Activated naive CD4-positive, alpha-beta T cell treated with anti-CD3 and anti-CD28 coated beads for 36 hours (primary cell): ENCODE data around the gene TMEM273. TPM values are rescaled to one million over a fixed set of nuclear protein-coding genes. Genes with fewer than 3 reads are reported as not detected.

Source experiments
- CTCF ChIA-PET: fragments of 350-600 bp; sonication (Branson Sonifier 250); formaldehyde crosslinking; loops from one replicate; lab custom pipeline; 2021; ENCODE audit warnings: antibody characterized with exemption; lab: Charles Lee
- DNase-seq: peaks from one replicate; pipeline ENCODE4 v3.0.0-alpha.2; 2020
- H3K27ac Mint-ChIP-seq: one replicate; pipeline ENCODE4 v1.8.0; 2021; ENCODE audit warnings: mild to moderate bottlenecking, mixed read lengths
- H3K27me3 Mint-ChIP-seq: one replicate; pipeline ENCODE4 v1.8.0; 2021; ENCODE audit warnings: low read depth, mixed read lengths
- H3K36me3 Mint-ChIP-seq: one replicate; pipeline ENCODE4 v1.8.0; 2021; ENCODE audit warnings: low read depth, mixed read lengths
- H3K4me1 Mint-ChIP-seq: one replicate; pipeline ENCODE4 v1.8.0; 2021; ENCODE audit warnings: low read depth, mixed read lengths
- H3K4me3 Mint-ChIP-seq: one replicate; pipeline ENCODE4 v1.8.0; 2021; ENCODE audit warnings: mild to moderate bottlenecking, moderate library complexity, mixed read lengths
- H3K9me3 Mint-ChIP-seq: one replicate; pipeline ENCODE4 v1.8.0; 2021; ENCODE audit warnings: mixed read lengths
- intact Hi-C: fragments of 100-400 bp; cut with micrococcal nuclease; formaldehyde crosslinking; loops from one replicate; pipeline ENCODE4 v1.15.1; 2023
- total RNA-seq, 2 experiments: library from RNA; stranded (reverse); gene quantifications; one replicate each; pipeline ENCODE4 v1.2.3, GENCODE V29; 2021

Gene TMEM273
- total RNA-seq, 2 experiments from 2014 or later, result 0.48 to 0.72 TPM

DNA sequence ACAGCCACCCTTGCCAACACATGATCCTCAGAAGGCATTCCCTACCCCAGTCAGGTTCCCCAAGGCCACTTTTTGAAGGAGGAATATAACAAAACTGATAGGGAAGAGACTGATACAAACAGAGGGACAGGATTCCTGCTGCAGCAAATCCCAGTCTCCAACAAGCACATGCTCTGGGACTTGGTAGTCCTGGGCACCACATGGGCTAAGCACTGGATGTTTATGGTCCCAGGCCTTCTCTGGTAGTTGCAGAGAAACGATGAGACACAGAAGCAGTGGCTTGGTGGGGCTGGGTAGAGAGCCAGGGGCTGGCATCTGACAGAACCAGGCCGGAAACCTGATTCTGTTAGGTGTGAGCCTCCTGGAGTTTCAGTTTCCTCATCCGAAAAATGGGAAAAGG lies 76.1 kb downstream of the TMEM273 start:
- H3K27ac Mint-ChIP-seq, result no peak overlapping the region
- DNase-seq, result no peak
- intact Hi-C loops, result no loop called here
- H3K9me3 Mint-ChIP-seq, result no peaks in the 10 kb centered on the region
- no peaks in the 10 kb centered on the region for H3K36me3 Mint-ChIP-seq
- no peak overlapping the region for H3K4me3 Mint-ChIP-seq
- H3K27me3 Mint-ChIP-seq, result peaks cover 17% of the 10 kb centered on the region
- peaks cover 4% of the 10 kb centered on the region for H3K4me1 Mint-ChIP-seq
- CTCF ChIA-PET, result no interaction called here

DNA sequence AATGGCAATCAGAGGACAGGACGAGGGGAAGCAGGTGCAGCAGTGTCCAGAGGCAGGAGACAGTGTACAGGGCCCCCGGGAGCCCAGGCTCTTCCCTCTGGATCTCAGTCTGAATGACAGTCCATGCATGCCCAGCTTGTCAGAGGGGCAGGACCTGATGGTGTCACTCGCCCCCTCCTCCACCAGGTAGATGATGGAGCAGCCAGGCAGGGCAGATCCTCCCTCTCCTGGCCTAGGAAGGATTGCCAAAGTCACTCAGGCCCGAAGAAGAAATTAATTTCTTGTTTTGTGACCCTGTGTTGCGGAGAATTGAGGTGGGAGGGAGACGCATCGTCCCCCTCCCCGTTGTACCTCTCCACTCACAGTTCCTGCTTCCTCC lies 76.9 kb downstream of the TMEM273 start:
- Mint-ChIP-seq H3K27me3 (peaks cover 17% of the 10 kb centered on the region), H3K4me3 (no peak overlapping the region), H3K4me1 (peaks cover 4% of the 10 kb centered on the region), H3K27ac (no peak overlapping the region), H3K36me3 (no peaks in the 10 kb centered on the region), H3K9me3 (no peaks in the 10 kb centered on the region)
- CTCF ChIA-PET, result no interaction called here
- intact Hi-C loops, result no loop called here
- DNase-seq, result no peak

DNA sequence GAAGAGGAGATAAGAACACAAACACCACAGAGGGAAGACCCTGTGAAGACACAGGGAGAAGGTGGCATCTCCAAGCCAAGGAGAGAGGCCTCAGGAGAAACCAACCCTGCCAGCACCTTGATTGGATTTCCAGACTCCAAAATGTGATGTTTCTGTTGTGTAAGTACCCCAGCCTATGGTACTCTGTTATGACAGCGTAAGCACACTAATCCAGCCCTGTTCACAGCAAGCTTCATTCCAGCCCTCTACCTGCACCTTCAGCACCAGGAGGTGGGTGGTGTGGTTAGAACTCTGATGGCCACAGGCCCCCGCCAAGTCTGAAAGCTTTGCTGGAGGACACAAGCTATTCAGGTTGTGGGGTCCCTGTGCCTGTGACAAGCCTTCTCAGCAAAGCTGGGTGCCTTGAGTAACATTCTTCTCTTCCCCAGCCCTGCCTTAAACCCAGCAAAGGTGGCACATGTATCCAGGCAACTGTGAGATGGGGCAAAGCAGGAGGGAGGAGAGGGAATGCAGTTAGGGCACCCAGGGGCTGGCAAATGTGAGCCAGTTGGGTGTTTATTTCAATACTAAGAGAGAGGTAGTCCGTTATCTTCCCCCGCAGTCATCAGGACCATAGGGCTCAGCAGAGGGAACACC lies 77.4 kb downstream of the TMEM273 start:
- Mint-ChIP-seq H3K27ac (no peak overlapping the region), H3K27me3 (peaks cover 13% of the 10 kb centered on the region), H3K9me3 (no peaks in the 10 kb centered on the region), H3K4me1 (peaks cover 4% of the 10 kb centered on the region), H3K4me3 (no peak overlapping the region), H3K36me3 (no peaks in the 10 kb centered on the region)
- intact Hi-C loops, result no loop called here
- CTCF ChIA-PET, result no interaction called here
- no peak for DNase-seq

DNA sequence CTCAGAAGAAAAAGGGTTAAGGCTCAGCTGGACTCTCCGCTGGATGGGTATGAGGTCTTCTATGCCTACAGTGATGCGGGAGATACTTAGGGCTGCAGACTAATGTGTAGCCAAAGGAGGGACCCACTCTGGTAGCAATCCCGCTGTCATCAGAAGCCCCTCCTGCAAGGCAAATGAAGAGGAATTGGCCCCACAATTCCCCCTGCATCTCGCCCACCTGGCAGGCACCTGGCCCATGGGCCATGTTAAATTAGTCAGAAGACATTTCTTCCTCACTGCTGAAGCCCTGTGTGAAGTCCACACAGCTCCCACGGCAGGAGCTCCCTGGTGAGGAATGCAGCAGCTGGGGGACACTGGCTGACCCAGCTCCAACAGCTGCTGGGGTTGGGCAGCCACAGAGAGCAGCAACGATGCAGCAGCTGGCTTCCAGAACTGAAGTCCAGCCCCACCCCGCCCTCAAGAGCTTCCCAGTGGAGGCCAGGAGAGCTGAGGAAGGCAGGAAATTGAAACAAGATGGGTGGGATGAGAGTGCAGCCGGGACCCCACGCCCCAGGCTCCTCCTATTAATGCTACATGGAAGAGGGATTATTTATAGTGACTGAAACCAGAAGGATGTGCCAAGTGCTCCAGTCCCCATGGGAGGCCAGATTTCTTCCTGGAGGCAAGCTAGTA lies 78.4 kb downstream of the TMEM273 start:
- CTCF ChIA-PET, result no interaction called here
- H3K27ac Mint-ChIP-seq, result no peak overlapping the region
- intact Hi-C loops, result no loop called here
- no peaks in the 10 kb centered on the region for H3K36me3 Mint-ChIP-seq
- H3K27me3 Mint-ChIP-seq, result peaks cover 12% of the 10 kb centered on the region
- DNase-seq, result no peak
- H3K9me3 Mint-ChIP-seq, result no peaks in the 10 kb centered on the region
- H3K4me1 Mint-ChIP-seq, result peaks cover 3% of the 10 kb centered on the region
- H3K4me3 Mint-ChIP-seq, result no peak overlapping the region

DNA sequence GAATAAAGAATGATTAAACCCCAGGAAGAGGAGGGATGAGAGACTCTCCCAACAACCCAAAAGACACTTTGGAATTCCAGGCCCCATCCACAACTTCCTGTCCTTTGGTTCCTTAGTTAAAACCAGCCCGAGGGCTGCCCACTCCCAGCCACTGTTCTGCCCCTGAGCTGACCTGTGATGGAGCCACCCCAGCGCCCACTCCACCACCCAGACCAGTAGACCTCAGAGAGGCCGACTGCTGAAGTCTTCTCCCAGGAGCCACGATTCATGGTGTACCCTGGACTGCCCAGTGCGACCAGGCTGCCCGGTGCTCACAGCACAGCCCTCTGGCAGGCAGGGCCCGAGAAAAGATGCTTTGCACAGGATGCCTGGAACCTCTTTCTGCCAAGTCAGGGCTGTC lies 79.5 kb downstream of the TMEM273 start:
- H3K4me1 Mint-ChIP-seq, result no peaks in the 10 kb centered on the region
- H3K4me3 Mint-ChIP-seq, result no peak overlapping the region
- no peak for DNase-seq
- H3K36me3 Mint-ChIP-seq, result no peaks in the 10 kb centered on the region
- CTCF ChIA-PET, result no interaction called here
- intact Hi-C loops, result no loop called here
- no peaks in the 10 kb centered on the region for H3K9me3 Mint-ChIP-seq
- peaks cover 4% of the 10 kb centered on the region for H3K27me3 Mint-ChIP-seq
- no peak overlapping the region for H3K27ac Mint-ChIP-seq

DNA sequence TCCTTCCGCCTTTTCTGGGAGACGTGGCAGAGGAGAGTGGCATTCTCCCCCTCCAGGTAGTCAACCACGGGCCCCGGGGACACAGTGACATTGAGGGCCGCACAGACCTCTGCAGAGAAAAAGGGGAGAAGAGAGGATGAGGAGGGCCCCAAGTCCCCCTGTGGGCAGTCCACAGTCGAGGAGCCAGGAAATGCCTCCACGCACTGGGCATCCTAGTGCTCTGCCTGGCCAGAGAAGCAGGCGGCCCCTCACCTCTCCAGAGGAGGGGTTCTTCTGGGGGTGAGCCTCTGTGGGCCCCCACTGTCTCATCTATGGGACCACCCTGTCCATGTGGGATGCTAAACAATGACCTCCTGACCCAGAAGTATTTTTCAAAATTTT lies 80.3 kb downstream of the TMEM273 start:
- CTCF ChIA-PET, result no interaction called here
- no peaks in the 10 kb centered on the region for H3K4me1 Mint-ChIP-seq
- no peak overlapping the region for H3K4me3 Mint-ChIP-seq
- peaks cover 4% of the 10 kb centered on the region for H3K27me3 Mint-ChIP-seq
- no peaks in the 10 kb centered on the region for H3K36me3 Mint-ChIP-seq
- no peak for DNase-seq
- no peaks in the 10 kb centered on the region for H3K9me3 Mint-ChIP-seq
- intact Hi-C loops, result no loop called here
- H3K27ac Mint-ChIP-seq, result no peak overlapping the region

DNA sequence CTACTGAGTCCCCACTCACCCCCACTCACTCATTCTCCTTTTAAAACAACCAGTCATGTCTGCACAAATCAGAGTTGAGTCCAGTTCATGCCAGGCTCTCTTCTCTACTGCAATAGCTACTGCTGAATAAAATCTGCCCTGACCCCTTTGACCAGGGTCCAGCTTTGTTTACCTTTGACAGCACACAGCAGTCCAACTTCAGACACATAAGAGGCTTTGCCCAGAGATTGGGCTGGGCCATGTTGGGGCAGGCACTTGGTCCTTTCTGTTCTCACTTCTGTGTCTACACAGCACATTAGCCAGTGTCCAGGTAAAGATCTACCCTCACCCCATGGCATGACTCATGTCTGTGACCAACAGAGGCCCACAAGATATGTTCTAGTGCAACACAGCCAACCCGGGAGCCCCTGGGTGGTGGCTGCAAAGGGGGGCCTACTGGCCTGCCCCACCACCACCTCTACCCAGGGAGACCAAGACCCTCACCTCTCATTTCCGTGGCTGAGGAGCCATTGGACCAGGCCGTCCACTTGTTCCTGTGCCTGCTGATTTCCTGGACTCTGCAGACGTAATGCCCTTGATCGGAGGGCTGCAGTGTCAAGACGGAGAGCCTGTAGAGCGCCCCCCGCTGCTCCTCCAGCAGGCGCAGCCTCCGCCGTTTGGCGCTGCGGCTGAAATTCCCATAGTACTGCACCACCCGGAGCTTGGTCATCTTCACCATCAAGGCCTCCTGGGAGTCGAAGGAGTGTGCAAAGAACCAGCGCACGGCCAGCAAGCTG lies 80.9 kb downstream of the TMEM273 start:
- no peaks in the 10 kb centered on the region for H3K4me1 Mint-ChIP-seq
- H3K9me3 Mint-ChIP-seq, result no peaks in the 10 kb centered on the region
- intact Hi-C loops, result no loop called here
- CTCF ChIA-PET, result no interaction called here
- H3K27me3 Mint-ChIP-seq, result peaks cover 4% of the 10 kb centered on the region
- no peaks in the 10 kb centered on the region for H3K36me3 Mint-ChIP-seq
- H3K27ac Mint-ChIP-seq, result no peak overlapping the region
- DNase-seq, result no peak
- H3K4me3 Mint-ChIP-seq, result no peak overlapping the region

DNA sequence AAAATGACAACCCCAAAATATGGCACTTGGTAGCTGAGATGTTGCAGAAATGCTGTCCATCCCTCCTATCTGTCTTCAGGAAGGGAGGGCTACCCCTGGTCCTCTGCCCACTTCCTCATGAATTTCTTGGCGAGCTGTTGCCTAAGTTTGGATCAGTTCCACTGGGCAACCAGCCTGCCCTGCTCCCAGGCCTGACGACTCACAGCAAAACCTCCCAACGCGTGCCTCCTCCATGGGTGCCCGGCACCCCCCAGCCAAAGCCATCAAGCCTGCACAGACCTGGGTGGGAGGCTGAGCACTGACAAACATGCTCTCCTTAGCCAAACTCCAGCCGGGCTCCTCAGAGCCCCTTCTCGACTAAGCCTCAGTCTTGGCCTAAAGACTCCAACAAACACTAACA lies 81.7 kb downstream of the TMEM273 start:
- no peak overlapping the region for H3K4me3 Mint-ChIP-seq
- no peak for DNase-seq
- no peaks in the 10 kb centered on the region for H3K36me3 Mint-ChIP-seq
- H3K9me3 Mint-ChIP-seq, result no peaks in the 10 kb centered on the region
- intact Hi-C loops, result no loop called here
- H3K27ac Mint-ChIP-seq, result no peak overlapping the region
- no peaks in the 10 kb centered on the region for H3K4me1 Mint-ChIP-seq
- peaks cover 6% of the 10 kb centered on the region for H3K27me3 Mint-ChIP-seq
- CTCF ChIA-PET, result no interaction called here

DNA sequence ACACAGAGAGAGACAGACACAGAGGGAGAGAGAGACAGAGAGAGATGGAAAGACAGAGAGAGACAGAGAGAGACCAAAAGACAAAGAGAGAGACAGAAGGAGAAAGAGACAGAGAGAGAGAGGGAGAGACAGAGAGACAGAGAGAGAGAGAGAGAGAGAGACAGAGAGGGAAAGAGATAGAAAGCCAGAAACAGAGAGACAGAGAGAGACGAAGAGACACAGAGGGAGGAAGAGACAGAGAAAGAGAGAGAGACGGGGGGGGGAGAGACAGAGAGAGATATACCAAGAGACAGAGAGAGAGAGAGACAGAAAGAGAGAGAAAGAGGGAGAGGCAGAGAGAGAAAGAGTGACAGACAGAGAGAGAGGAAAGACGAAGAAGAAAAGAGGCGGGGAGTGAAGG lies 83.1 kb downstream of the TMEM273 start:
- DNase-seq, result no peak
- Mint-ChIP-seq H3K4me1 (no peaks in the 10 kb centered on the region), H3K36me3 (no peaks in the 10 kb centered on the region), H3K27me3 (peaks cover 6% of the 10 kb centered on the region), H3K4me3 (no peak overlapping the region), H3K27ac (no peak overlapping the region), H3K9me3 (no peaks in the 10 kb centered on the region)
- intact Hi-C loops, result no loop called here
- CTCF ChIA-PET, result no interaction called here

Other genes starting within 250 kb of the TMEM273 start
- gene LRRC18, start 248.6 kb downstream of the TMEM273 start, total RNA-seq, result not detected
- gene VSTM4, start 72.9 kb downstream of the TMEM273 start, total RNA-seq, result not detected
- not detected for gene FAM170B, start 54.4 kb downstream of the TMEM273 start, total RNA-seq
- gene C10orf71, start 110.8 kb upstream of the TMEM273 start, total RNA-seq, result not detected
- not detected for gene DRGX, start 207.7 kb upstream of the TMEM273 start, total RNA-seq